NCI-H1048 (cell line): ENCODE measurements around the gene SGPP2.

Experiments used
- DNase-seq: peaks from one replicate; lab custom pipeline; 2025; lab: John Stamatoyannopoulos, UW

Gene SGPP2

GRCh38 chr2:222470802-222471468 lies 46.6 kb downstream of the SGPP2 start:
- no peak for DNase-seq

GRCh38 chr2:222477962-222478608 lies 53.7 kb downstream of the SGPP2 start:
- no peak for DNase-seq

- no peak for DNase-seq
Measured at GRCh38 chr2:222479859-222480258, 55.5 kb downstream of the SGPP2 start.

GRCh38 chr2:222480497-222480896 lies 56.2 kb downstream of the SGPP2 start:
- DNase-seq: no peak

GRCh38 chr2:222481941-222482340 lies 57.6 kb downstream of the SGPP2 start:
- DNase-seq: no peak

GRCh38 chr2:222483513-222484039 lies 59.2 kb downstream of the SGPP2 start:
- DNase-seq: no peak

- no peak for DNase-seq
Measured at GRCh38 chr2:222485367-222486211, 61.2 kb downstream of the SGPP2 start.

- no peak for DNase-seq
Measured at GRCh38 chr2:222490131-222490530, 65.8 kb downstream of the SGPP2 start.

GRCh38 chr2:222492683-222493082 lies 68.3 kb downstream of the SGPP2 start:
- DNase-seq: no peak

GRCh38 chr2:222494104-222494739 lies 69.9 kb downstream of the SGPP2 start:
- no peak for DNase-seq

- DNase-seq: no peak
Measured at GRCh38 chr2:222495388-222495787, 71.0 kb downstream of the SGPP2 start.

- no peak for DNase-seq
Measured at GRCh38 chr2:222499226-222499625, 74.9 kb downstream of the SGPP2 start.

GRCh38 chr2:222504191-222504590 lies 79.8 kb downstream of the SGPP2 start:
- DNase-seq: no peak

- DNase-seq: no peak
Measured at GRCh38 chr2:222504719-222505118, 80.4 kb downstream of the SGPP2 start.

GRCh38 chr2:222506230-222506935 lies 82.0 kb downstream of the SGPP2 start:
- no peak for DNase-seq

- no peak for DNase-seq
Measured at GRCh38 chr2:222514901-222515300, 90.6 kb downstream of the SGPP2 start.

- DNase-seq: no peak
Measured at GRCh38 chr2:222518570-222519381, 94.4 kb downstream of the SGPP2 start.

- DNase-seq: no peak
Measured at GRCh38 chr2:222521099-222521498, 96.8 kb downstream of the SGPP2 start.

GRCh38 chr2:222522082-222522481 lies 97.7 kb downstream of the SGPP2 start:
- no peak for DNase-seq

GRCh38 chr2:222523783-222524544 lies 99.6 kb downstream of the SGPP2 start:
- no peak for DNase-seq
